HCEC 1CT (cell line): ENCODE measurements around the gene PIGQ.
A peak's percentile ranks its signal among the peaks of the same experiment; 100 is the strongest.
"Not testable (repeated sequence)": the region's sequence is repeated elsewhere in the genome, so short reads cannot be mapped to it uniquely, and the experiment has no call there.

ENCODE experiments used
- DNase-seq: peaks from one replicate; pipeline ENCODE4 v3.0.0-alpha.2; 2017

PIGQ gene

DNA sequence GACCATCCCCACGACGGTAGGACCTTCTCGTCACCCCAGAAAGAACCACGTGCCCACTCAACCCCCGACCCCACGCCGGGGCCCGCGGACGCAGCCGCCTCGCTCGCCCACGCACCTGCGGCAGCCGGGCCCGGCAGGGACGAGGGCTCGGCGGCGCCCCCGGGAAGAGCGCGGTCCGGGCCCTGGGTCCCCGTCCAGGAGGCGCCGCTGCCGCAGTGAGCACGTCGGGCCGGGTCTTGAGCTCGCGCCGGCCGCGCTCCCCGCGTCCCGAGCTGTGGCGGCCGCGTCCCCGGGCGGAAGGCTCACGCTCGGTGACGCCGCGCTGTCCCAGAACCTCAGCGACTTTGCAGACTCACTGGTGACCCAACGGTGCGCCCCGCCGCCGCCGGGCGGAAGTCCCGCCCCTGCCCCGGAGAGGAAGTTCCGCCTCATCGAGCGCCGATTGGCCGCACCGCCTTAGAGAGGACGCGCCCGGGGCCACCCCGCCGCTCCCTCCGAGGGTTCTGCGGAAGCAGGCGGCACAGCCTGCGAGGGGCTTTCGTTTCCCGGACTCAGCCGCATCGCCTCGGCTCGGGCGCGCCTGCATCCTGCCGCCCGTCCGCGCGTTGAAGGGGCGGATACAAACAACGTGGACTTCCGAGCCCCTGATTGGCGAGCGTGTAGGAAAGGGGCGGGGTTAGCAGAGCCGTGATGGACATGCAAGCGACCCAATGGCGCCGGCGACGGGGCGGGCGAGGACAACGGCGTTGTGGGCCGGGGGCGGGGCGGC lies 19.3 kb downstream of the PIGQ start:
- peak; percentile 89 for DNase-seq

GRCh38 chr16:589658-590187 lies 20.0 kb downstream of the PIGQ start, which contains the start of gene RAB40C:
RAB40C (plus strand) TSS chr16:590066; CDS start chr16:590292, 226 bp downstream.
- peak; percentile 96 for DNase-seq

DNA sequence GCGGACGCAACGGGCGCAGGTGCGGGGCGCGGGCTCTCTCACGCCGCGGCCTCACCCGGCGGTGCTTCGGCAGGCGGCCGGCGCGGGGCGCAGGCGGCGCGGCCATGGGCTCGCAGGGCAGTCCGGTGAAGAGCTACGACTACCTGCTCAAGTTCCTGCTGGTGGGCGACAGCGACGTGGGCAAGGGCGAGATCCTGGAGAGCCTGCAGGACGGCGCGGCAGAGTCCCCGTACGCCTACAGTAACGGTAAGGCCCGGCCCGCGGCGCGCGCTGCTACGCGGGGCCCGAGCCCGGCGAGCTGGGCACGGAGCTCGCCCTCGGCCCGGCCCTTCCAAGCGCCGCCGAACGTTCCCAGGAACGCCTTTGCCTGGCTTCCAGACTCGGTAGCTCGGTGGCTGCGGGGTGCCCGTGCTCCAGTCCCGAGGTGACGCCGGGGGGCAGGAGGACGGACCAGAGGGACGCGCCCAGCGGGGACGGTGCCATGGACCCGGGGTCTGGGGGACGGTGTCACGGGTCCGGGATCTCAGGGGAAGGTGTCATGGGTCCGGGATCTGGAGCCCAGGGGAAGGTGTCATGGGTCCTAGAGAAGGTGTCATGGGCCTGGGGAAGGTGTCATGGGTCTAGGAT lies 20.5 kb downstream of the PIGQ start:
- peak; percentile 44 for DNase-seq

- no peak for DNase-seq
Observed at GRCh38 chr16:590815-591200, 21.0 kb downstream of the PIGQ start.

GRCh38 chr16:591231-591630 lies 21.5 kb downstream of the PIGQ start:
- no peak for DNase-seq

DNA sequence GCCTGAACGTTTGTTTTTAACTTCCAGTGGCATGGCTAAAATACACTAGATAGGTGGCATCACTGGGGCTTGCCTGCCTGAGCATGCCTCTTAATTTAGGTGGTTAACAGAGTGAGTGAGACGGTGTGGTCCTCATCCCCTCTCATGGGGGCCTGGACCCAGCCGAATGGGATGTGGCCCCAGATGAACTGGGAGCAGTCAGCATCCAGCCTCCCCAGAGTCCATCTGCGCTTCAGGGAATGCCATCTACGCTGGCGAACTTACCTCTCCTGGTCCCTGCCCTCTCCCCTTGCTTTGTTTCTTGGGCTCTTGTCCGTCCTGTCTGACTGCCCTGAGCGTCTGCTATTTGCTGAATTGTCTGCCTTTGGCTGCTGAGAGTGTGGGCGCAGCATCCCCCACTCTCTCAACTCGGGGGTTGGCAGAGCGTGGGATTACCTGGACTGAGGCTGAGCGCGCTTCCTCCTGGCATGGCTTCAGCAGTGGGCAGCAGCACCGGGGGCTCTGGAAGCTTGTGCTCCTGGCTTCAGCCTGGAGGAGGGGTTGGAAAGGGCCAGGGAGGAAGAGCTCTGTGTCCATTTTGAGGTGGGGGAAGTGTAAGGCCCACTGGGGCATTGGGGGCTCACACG lies 22.2 kb downstream of the PIGQ start:
- no peak for DNase-seq

GRCh38 chr16:592518-593306 lies 22.9 kb downstream of the PIGQ start:
- DNase-seq: no peak

GRCh38 chr16:593406-593805 lies 23.6 kb downstream of the PIGQ start:
- DNase-seq: no peak

- no peak for DNase-seq
Observed at GRCh38 chr16:593807-594206, 24.0 kb downstream of the PIGQ start.

GRCh38 chr16:595094-595528 lies 25.3 kb downstream of the PIGQ start:
- no peak for DNase-seq

DNA sequence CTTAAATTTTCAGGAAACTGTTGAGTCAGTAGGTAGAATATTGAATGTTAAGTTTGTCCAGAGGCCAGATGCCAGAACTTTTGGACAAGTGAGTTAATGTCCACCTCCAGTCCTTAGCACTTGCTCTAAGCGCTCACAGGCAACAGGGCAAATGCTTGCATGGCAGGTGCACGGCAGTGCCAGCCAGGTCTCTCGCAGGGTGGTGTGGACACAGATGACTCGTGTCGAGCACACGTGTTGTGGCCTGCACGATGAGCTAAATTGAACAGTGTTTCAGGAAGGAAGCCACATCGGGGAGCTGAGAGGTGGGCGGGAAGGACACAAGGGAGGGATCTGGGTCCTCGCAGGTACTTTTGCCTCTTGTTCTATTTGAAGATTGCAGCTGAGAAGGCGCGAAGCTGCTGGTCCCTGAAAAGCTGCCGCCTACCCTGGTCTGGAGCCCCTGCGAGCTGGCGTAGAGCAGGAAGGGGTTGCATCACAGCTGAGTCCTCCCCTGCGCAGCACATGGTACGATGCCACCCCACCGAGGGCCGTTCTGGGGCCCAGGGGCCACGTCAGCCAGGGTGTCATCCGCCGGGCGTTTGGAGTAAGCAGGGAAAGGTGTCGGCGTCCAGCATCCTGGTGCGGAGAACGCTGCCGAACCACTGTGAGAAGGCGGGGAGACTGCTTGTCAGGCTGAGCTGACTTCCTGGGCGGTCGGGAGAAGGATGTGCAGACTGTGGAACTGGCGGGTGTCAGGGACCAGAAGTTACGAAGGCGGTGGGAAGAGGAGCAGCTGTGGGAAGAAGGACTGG lies 26.4 kb downstream of the PIGQ start:
- DNase-seq: no peak

DNA sequence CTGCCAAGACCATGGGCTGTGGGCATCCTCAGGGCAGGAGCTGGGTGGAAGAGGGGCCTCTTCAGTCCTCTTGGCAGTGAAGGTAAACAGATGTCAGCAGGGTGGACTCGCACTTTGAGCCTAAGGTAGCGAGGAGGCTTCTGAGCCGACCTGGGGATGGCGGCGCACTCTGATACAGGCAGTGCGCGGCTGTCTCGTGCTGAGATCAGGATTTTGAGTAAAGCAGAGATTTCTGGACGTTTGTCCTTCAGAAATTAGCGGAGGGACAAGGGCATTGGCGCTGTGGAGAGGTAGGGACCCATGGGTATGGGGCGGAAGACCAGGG lies 26.9 kb downstream of the PIGQ start:
- no peak for DNase-seq

- not testable (repeated sequence) for DNase-seq
Observed at GRCh38 chr16:597655-598054, 27.9 kb downstream of the PIGQ start.

- no peak for DNase-seq
Observed at GRCh38 chr16:598823-599739, 29.3 kb downstream of the PIGQ start.

DNA sequence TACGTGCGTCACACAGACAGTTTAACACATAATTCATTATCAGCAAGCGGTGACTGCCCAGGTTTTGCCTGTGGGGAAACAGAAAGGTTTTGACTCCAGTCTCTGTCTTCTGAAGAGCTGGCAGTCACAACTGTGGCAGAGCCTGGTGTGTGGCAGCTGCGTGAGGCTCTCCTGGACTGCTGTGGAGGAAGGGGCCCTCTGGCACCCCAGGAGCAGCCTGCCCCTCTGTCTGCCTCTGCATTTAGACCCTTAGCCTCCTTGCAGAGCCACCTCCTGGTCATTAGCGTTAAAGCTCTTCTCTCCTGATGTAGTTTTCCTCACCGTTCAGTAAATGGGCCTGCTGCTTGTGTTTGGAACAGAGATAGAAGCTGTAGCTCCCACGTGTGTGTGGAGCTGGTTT lies 31.0 kb downstream of the PIGQ start:
- DNase-seq: peak; percentile 13

DNA sequence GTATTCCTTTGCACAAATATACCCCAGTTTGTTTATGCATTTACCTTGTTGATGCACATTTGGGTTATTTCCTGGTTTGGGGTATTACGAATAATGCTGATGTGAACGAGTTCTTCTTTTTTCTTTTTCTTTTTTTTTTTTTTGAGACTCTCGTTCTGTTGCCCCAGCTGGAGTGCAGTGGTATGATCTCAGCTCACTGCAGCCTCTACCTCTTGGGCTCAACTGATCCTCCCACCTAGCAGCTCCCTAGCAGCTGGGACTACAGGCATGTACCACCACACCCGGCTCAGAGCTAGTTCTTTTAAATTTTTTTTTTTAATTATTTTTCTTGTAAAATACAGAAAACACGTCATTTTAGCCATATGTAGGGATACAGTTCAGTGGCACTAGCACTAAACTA lies 34.2 kb downstream of the PIGQ start:
- no peak for DNase-seq

DNA sequence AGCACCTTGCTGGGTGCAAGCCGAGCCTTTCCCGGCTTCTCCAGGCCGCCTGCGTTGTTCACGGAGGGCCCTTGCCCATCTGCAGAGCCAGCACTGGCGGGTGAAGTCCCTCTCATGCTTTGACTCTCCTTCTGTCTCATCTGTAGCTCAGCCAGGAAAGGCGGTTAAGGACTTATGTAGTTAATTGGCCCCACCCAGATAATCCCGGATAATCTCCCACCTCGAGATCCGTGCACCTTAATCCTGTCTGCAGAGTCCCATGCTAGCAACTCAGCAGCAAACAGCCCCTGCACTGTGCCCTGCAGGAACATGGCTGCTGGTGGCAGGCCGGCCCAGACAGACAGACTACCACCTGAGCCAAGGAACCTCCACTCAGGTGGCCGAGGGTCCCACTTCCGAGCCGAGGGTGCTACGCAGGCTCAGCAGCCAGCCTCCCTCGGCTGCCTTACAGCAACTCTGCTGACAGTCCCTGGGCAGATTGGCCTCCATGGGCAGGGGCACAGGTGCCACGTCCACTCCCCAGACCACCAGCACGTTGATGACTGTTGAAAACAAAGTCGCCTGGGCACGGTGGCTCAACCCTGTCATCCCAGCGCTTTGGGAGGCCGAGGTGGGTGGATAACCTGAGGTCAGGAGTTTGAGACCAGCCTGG lies 37.0 kb downstream of the PIGQ start:
- DNase-seq: no peak

DNA sequence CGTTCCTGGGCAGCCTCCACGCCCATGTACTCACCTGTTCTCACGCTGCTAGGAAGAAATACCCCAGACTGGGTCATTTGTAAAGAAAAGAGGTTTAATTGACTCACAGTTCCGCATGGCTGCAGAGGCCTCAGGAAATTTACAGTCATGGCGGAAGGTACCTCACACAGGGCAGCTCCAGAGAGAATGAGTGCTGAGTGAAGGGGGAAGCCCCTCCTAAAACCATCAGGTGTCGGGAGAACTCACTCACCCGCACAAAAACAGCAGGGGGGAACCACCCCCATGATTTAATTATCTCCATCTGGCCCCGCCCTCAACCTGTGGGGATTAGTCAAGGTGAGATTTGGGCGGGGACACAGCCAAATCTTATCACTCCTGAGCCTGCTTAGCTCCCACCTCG lies 38.3 kb downstream of the PIGQ start:
- no peak for DNase-seq

DNA sequence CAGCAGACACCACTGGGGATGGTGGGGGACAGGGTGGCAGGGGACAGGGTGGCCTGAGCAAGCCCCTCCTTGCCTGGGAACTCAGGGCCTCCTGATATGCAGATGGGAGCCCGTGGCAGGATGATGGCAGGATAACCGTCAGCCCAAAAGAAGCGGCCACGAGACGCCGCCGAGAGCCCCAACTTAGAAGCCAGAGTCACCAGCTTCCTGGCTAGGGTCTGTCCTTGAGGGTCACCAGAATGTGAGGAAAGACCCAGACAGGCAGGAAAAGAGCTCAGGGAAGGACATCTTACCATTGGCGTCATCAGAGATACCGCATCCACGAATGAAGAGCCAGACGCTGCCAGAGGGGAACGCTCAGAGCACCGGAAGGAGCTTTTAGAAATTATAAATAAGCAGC lies 39.5 kb downstream of the PIGQ start:
- no peak for DNase-seq

- DNase-seq: no peak
Observed at GRCh38 chr16:609984-610383, 40.2 kb downstream of the PIGQ start.
